HG03139 (cell line): ENCODE measurements around the gene SLC25A1.
"Not testable (repeated sequence)": the region's sequence is repeated elsewhere in the genome, so short reads cannot be mapped to it uniquely, and the experiment has no call there.

ENCODE experiments used
- ATAC-seq: cut with Tn5 transposase; IDR thresholded peaks from one replicate; pipeline ENCODE4 v1.9.1; 2021; ENCODE audit not compliant: unreplicated experiment

SLC25A1 gene

DNA sequence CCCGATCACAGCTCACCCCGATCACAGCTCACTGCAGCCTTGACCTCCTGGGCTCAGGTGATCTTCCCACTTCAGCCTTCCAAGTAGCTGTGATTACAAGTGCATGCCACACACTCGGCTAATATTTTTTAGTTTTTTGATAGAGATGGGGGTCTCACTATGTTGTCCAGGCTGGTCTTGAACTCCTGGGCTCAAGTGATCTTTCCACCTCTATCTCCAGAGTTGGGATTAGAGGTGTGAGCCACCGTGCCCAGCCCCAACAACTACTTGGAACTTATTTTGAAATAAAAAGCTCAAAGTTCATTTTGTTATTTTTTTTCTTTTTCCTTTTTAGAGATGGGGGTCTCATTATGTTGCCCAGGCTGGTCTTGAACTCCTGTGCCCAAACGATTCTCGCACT lies 27.8 kb upstream of the SLC25A1 start:
- no peak for ATAC-seq

DNA sequence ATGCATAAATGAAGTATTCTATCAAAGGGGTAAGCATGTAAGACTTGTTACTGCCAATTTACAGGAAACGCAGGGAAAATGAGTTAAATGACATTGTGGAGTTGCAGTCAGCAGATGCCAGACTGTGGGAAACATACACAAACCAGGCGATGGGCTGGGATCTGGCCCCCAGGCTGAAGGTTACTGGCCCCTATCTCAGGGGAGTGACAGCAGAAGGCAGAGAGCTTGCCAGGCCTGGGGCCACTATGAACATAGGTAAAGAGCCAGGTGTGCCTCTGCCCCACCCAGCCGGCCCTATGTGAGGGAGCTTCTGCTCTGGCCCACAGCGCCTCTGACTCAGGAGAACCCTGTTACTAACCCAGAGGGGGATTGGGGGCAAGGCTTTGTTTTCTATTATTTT lies 26.1 kb upstream of the SLC25A1 start:
- no peak for ATAC-seq

DNA sequence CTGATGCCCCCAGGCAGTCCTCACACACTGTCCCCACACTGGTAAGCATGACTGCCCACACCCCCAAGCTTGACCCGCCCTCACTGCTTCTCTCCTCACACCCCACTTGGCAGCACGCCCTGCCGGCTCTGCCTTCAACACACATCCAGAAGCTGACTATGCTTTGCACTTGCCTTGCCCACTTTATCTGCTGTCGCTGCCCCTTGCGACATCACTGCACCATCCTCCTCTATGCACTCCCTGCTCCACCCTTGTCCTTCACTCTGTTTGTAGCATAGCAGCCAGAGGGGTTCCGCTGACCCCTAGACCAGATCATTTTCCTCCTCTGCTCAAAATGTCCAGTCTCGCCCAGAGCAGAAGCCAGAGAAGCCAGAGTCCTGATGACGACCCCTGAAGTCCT lies 25.3 kb upstream of the SLC25A1 start:
- ATAC-seq: no peak

DNA sequence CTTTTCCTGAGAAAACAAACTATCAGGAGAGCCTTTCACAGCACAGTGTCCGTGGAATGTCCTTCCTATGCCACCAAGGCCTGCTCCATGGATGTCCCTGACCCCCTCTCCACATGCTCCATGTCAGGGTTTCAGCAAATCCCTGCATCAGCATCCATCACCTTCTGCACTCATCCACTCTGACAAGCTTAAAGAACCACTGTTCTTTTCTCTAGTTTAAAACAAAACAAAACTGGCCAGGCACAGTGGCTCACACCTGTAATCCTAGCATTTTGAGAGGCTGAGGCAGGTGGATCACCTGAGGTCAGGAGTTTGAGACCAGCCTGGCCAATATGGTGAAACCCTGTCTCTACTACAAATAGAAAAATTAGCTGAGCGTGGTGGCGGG lies 24.3 kb upstream of the SLC25A1 start:
- not testable (repeated sequence) for ATAC-seq

DNA sequence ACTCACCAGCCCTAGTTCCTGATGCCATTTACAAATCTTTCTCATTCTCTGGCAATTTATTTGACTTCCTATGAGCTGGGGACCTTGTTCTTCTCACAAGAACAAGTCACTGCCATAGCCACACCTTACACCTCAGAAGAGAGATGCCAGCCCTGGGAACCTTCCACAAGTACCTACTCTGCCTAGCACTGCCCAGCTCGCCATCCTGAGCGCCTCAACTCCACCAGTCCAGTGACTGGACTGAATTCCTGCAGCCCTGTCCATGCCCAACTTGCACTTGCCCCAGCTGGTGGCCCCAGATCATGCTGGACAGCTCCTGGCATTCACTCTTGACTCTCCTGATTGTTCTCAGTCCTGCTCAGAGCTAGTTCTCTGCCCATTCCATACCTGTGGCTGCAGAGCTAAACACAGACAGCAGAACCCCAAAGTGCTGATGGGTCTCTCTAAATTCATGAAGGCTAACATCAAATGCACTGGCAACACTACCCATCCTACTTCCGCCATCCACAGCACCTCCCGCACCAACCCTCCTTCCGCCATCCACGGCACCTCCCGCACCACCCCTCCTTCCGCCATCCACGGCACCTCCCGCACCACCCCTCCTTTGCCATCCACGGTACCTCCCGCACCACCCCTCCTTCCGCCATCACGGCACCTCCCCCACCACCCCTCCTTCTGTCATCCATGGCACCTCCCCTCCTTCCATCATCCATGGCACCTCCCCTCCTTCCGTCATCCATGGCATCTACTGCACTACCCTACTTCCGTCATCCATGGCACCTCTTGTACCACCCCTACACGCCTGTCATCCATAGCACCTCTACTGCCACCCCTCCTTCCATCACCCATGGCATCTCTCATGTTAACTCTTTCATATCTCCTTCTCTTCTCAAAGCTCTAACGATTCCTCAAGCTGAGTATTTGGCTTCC lies 23.6 kb upstream of the SLC25A1 start:
- no peak for ATAC-seq

DNA sequence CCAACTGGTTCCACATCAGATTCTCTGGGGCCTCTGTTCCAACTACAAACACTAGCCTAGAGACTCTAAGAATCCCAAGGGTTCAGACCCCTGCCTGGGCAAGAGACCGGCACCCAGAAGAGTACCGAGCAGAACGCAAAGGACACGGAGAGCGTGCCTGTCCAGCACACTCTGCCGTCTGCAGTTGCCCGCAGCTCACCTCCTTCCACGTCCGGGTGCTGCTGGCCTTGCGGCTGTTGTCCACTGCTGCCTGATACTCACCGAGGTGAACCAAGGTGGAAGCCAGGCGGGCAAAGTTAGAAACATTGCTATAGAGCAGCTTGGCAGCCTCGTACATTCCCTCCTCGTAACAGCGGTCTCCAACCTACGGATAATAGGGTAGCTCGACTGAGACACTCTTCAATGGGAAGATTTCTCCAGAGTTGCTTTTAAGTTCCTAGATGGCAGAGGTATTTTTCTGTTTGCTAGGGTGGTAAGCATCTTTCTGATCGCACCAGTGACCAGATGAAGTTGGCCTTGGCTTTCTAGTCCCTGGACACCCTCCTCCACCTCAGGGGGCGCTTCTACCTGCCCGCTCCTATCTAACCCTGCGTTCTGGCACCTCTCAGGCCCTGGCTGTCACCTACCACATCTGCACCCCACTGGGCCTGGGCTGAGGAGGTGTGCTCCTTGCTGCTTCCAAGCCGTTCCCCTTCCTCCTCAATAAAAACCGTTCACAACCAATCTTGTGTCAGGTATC lies 22.8 kb upstream of the SLC25A1 start:
- ATAC-seq: no peak

DNA sequence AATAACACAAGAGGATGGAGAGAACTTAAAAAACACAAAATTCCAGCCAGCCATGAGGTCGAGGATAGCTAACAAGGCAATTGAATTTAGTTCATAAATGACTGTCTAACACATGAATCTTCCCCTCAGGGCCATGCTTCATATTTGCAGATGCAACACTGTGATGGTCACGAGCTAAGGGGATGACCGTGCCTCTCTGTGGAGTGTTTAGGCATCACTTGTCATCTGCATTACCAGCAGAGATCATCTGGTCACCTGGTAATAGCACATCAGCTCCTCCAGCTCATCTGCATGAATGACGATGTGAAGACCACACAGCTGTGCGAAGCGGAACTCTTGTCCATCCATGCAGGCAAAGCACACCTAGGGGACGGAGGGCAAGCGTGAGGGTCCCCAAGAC lies 20.9 kb upstream of the SLC25A1 start:
- no peak for ATAC-seq

DNA sequence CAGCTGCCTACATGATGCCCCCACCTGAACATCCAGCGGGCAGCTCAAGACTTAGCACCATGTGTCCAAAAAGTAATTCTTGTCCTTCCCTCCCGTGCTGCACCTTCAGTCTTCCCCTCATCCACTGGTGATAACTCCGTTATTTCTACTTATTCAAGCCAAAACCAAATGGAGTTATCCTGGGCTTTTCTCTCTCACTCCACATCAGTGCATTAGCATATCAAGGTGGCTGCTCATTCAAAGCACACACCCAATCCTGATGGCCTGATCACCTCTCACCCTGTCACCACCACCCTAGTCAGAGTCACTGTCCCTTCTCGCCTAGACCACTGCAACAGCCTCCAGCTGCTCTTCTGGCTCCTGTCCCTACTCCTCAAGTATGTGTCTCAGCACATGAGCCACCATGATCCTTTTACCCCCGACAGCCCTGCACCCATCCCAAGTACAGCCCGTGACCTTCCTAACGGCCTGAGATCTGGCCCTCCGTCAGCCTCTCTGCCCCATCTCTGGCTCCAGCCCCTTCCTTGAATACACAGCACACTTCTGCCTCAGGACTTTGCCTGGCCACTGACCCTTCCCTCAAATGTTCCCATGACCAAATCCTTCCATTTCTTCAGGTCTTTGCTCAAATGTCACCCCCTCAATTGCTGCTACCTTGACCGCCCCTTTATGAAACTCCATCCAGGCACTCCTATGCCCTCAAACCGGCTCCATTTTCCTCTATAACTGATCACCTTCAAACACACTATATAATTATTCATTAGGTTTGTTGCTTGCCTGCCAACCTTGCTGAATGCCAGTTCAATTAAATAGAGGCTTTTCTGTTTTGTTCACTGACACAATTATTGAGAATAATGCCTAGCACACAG lies 19.7 kb upstream of the SLC25A1 start:
- no peak for ATAC-seq

DNA sequence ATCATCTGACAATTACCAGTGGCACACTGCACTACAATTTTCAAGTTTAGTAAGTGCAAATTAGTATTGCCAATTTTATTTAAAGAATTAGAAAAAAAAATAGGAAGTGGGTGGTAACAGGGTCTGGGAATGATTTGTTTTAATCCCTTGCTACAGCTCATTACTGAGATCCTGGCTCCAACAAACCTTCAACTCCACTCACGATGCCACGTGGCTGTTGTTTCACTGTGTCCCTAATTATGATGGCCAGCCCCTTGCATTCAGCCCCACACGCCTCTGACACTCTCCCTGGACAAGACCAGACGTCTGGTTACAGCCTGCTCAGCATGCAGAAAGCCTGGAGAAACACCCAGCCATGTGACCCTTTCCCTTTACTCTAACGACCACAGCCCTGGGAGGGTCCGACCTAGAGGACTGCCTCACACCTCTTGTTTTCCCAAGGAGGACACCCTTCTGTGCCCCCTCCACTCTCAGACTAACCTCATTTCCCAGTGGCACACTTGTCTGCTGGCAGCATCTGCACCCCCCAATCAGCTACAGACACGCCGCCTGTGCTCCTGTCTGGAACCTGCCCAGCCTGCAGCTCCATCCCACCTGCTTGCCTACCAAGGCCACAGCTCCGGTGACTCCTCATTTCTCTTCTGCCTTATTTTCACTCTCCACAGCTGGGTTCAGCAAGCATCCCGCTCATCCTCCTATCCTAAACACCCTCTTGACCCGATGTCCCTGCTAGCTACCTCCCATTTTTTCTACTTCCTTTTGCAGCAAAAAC lies 18.5 kb upstream of the SLC25A1 start:
- ATAC-seq: no peak

DNA sequence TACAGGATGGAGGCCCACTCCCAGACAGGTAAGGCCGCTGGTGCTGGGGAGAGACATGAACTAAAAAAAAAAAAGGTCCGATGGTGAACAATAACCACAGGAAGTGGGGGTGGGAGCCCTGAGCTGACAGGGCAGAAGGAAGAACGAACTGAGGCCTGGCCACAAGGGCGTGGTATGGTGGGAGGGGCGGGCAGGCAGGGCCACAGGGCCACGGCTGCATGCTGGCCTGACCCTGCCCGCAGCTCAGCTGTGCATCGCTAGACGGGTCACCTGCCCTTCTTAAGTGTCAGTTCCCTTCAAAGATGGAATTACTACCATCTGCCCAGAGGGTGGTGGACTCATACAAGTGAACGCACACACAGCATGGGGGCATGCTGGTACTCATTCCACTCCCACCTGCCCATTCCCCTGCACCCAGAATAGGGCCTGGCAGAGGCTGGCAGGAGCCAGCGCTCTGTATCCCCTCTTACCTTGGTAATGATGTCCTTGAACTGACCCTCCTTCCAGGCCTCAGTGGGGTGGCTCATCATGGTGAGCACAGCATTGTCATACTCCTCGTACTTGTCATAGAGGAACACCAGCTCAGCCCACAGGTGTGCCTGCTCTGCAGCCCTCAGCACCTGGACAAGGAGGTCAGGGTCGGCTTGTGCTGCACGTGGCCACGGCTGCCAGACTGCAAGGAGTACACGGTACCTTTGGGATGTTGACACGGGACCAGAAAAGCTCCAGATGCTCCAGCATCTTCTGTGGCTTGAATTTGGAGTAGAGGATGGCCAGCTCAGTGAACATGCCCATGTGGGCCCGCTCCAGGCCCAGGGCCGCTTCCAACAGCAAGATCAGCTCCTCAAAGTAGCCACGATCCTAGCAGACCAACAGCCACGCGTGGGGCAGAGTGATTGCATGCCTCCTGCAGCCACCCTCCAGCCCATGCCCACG lies 17.5 kb upstream of the SLC25A1 start:
- no peak for ATAC-seq

DNA sequence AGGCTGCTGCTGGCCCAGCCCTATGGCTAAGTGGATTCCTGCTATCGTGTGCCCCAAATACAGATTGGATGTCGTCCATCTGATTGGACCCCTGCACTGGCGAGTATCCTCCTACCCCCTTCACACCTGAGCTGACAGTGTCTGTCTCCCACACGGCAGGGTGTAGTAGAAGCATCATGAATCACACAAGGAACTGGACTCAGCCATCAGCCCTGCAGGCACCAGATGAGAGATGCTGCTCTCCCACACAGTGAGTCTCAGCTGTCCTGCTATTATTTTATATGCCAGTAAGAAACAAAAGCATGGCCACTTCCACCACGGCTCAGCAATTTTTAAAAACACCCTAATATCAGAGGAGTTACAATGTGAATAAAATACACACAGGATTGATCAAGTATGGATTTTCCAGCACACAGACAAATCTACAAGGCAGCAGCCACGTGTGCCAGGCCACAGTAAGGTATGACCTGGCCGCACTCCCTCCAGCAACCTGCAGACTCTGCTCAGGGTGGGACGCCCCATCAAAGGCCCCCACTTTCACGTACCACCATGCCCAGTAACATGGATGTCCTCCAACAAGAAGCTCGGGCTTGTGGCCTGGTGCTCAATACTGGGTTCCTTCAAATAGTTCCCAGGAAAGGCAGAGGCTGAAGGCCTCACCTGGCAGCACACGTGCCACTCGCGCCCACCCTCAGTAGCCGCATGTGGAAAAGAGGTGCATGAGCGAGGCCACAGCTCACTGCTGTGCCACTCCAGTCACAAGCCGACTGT lies 16.4 kb upstream of the SLC25A1 start:
- ATAC-seq: no peak

DNA sequence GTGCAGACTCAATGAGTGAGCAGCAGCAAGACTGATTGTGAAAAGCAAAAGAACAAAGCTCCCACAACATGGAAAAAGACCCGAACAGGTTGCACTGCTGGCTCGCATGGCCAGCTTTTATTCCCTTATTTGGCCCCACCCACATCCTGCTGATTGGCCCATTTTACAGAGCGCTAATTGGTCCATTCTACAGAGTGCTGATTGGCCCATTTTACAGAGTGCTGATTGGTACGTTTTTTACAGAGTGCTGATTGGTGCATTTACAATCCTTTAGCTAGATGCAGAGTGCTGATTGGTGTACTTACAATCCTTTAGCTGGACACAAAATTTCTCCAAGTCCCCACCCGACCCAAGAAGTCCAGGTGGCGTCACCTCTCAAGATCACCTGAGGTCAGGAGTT lies 15.3 kb upstream of the SLC25A1 start:
- ATAC-seq: no peak

DNA sequence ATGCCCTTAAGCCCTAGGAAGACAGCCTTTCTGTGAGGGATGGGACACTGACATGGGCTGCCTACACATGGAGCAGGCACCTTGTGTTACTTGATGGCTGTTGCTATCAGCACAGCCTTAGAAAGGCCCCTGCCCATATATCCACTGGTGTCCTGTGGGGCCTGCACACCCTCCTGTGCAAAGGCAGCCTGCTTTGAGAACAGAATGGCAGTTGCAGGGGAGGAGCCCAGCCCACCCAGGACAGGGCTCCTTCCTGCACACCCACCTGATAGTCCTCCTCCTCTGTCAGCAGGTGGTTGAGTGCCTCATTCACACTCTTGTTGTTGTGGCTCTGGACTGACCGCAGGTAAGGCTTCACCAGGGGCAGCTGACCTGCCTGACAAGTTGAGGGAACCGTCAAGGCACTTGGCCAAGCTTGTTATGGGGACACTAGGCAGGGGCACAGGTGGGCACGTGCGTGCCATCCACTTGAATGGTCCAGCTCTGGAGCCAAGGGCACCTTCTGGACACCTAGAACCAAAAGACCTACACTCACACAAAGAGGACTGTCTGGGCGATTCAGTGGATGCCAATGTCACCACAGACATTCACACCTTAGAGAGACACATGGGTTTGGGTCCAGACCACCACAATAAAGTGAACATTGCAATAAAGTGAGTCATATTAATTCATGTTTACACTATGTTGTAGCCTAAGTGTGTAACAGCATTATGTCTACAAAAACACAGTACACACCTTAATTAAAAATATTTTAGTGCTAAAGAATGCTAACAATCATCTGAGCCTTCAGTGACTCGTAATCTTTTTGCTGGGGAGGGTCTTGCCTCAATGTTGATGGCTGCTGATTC lies 9.4 kb upstream of the SLC25A1 start:
- ATAC-seq: no peak

DNA sequence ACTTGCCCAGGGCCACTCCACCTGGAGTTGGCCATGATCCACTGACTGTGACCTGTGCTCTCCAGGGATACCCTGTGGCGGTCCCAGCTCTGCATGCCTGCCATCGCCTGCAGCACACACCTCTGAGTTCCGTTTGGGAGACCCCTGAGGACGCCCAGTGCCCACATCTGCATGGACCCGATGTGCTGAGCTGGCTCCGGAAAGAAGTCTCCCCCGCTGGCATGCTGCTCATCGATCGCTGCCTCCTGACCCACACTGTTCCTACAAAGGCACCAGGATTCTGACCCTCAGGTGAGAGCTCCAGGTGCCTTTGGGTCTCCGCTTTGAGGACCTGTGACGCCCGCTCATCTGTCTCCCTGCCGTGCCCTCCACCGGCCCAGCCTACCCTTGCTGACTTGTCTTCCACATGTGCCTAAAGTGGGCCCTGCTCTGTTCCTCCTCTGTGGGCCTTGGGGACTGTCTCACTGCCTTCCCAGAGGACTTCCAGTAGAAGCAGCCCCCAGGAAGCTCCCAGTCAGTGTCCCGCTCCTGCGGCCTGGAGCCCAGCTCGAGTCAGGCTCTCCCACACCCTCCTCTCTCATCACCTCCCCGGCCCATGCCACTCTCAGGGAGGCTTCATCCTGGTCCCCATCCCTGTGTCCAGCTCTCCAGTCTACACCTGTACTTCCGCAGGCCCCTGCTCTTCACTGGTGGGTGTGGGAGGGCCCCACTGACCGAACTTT lies 5.9 kb upstream of the SLC25A1 start:
- ATAC-seq: no peak

DNA sequence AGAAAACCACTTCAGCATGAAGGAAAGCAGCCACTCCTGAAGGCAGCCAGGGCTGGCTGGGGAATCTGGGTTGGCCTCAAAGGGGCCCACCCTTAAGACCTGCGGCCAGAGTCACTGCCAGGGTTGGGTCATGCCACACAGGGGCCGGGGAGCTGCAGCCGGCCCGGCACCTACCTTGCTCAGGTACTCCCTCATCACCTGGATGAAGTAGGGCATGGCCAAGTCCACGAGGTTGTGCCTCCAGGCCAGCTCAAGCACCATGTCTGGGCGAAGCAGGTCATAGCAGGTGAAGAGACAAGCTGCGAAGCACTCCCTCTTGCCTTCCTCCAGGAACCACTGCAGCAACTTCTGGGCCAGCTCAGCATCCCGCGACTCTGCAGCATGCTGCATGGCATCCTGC lies 4.7 kb upstream of the SLC25A1 start:
- ATAC-seq: no peak

DNA sequence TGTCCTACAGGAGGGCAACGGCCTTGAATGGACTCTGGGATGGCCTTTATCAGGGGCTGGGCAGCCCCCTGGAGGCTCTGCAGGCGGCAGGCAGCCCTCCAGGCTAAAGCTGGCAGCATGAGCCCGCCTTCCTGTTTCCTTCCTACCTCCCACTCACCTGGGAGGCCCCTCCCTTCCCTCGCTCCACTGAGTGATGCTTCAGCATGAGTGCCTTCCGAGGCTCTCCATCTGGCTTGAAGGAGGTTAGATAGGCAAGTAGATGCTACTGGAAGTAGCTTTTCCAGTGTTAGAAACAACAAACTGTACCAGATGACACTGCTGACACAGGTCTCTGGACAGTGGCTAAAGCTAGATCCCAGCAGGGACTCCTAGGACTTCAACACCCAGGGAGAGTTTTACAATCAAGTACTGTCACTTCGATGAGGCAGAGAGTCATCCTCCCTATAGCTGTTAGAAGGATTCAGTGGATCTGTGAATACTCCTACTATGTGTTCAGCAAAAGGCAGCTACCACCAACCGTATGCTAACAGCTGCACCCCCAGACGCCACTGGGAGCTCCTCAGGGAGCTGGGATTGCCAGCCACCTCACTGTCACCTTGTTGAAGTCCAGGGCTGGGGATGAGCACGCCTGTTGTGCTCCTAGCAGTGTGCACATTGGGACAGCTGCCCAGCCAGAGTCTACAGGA lies 4.1 kb upstream of the SLC25A1 start:
- ATAC-seq: no peak
